IMR-90 (cell line): ENCODE results near the gene SCN4A. TPM values are rescaled to one million over a fixed set of nuclear protein-coding genes. Genes with fewer than 3 reads are reported as not detected.
"Not testable (repeated sequence)": the region's sequence is repeated elsewhere in the genome, so short reads cannot be mapped to it uniquely, and the experiment has no call there.

Experiments
- ATAC-seq: fragments of 200-7000 bp; cut with Tn5 transposase; 2 replicates; pipeline ENCODE4 v1.9.1; 2020; ENCODE audit warnings: low read depth, mild to moderate bottlenecking, moderate library complexity
- BruUV-seq: library from RNA; stranded (reverse); fragments of 400-500 nt; replicated peaks from 2 replicates; lab custom pipeline; 2021; lab: Mats Ljungman, UMichigan
- CTCF ChIA-PET: fragments of 300-600 bp; formaldehyde crosslinking; extraction: SDS; loops from one replicate; lab custom pipeline; 2021; ENCODE audit warnings: antibody characterized with exemption; lab: Yijun Ruan, JAX
- POLR2A ChIA-PET: fragments of 300-600 bp; sonication (Branson Sonifier 250); formaldehyde crosslinking; loops from one replicate; lab custom pipeline; 2022; ENCODE audit warnings: antibody characterized with exemption; ENCODE audit not compliant: unreplicated experiment; lab: Charles Lee
- DNase-seq: peaks from one replicate; pipeline ENCODE4 v3.0.0; 2013
- H2AFZ ChIP-seq: replicated peaks from 2 replicates; pipeline ENCODE3; 2013; ENCODE audit warnings: low read length, mild to moderate bottlenecking; ENCODE audit not compliant: poor library complexity
- H2AK5ac ChIP-seq: 2 replicates; pipeline ENCODE4 v1.6.1; 2013; ENCODE audit warnings: low read depth, low read length, inconsistent platforms
- H2AK9ac ChIP-seq: replicated peaks from 2 replicates; pipeline ENCODE3; 2013; ENCODE audit warnings: mild to moderate bottlenecking, low read depth, low read length, moderate library complexity; ENCODE audit not compliant: poor library complexity
- H2BK120ac ChIP-seq: 2 replicates; pipeline ENCODE4 v1.6.1; 2013; ENCODE audit warnings: low read depth, low read length, inconsistent platforms
- H2BK15ac ChIP-seq: 3 replicates; pipeline ENCODE4 v1.6.1; 2013; ENCODE audit warnings: low read depth, low read length, inconsistent platforms
- H2BK20ac ChIP-seq: 2 replicates; pipeline ENCODE4 v1.6.1; 2013; ENCODE audit warnings: low read depth, mild to moderate bottlenecking, inconsistent platforms, low read length, moderate library complexity
- H2BK5ac ChIP-seq: 2 replicates; pipeline ENCODE4 v1.6.1; 2013; ENCODE audit warnings: mild to moderate bottlenecking, low read depth, low read length, inconsistent platforms; ENCODE audit not compliant: poor library complexity, severe bottlenecking
- H3K14ac ChIP-seq: replicated peaks from 2 replicates; pipeline ENCODE4 v1.6.1; 2013; ENCODE audit warnings: low read depth, low read length, inconsistent platforms
- H3K18ac ChIP-seq: 2 replicates; pipeline ENCODE4 v1.6.1; 2013; ENCODE audit warnings: low read depth, low read length, control low read depth
- H3K23ac ChIP-seq: 2 replicates; pipeline ENCODE4 v1.6.1; 2013; ENCODE audit warnings: low read depth, low read length, inconsistent platforms
- H3K27ac ChIP-seq: 2 replicates; pipeline ENCODE4 v1.5.1; 2013; ENCODE audit warnings: mild to moderate bottlenecking, control low read depth, low read length; ENCODE audit not compliant: insufficient read depth
- H3K27me3 ChIP-seq: 2 replicates; pipeline ENCODE4 v1.6.1; 2013; ENCODE audit warnings: low read length; ENCODE audit not compliant: control insufficient read depth, insufficient read depth
- H3K36me3 ChIP-seq: 2 replicates; pipeline ENCODE4 v1.6.1; 2013; ENCODE audit warnings: low read length, mixed read lengths; ENCODE audit not compliant: control insufficient read depth, insufficient read depth
- H3K4ac ChIP-seq: 2 replicates; pipeline ENCODE4 v1.6.1; 2013; ENCODE audit warnings: low read depth, low read length, inconsistent platforms
- H3K4me1 ChIP-seq: 2 replicates; pipeline ENCODE4 v1.6.1; 2013; ENCODE audit warnings: low read length, mixed read lengths; ENCODE audit not compliant: control insufficient read depth, insufficient read depth
- H3K4me2 ChIP-seq: 2 replicates; pipeline ENCODE4 v1.6.1; 2013; ENCODE audit warnings: low read depth, mild to moderate bottlenecking, control low read depth, low read length, moderate library complexity
- H3K4me3 ChIP-seq: 2 replicates; pipeline ENCODE4 v1.5.1; 2013; ENCODE audit warnings: low read depth, mild to moderate bottlenecking, control low read depth, low read length, moderate library complexity; ENCODE audit not compliant: insufficient read depth
- H3K56ac ChIP-seq: 2 replicates; pipeline ENCODE4 v1.6.1; 2013; ENCODE audit warnings: low read length, inconsistent platforms; ENCODE audit not compliant: insufficient read depth; ENCODE audit errors: extremely low read depth
- H3K79me1 ChIP-seq, 2 experiments: 2 replicates each; pipeline ENCODE4 v1.6.1; 2013; ENCODE audit warnings: low read length in 2 of 2, inconsistent platforms in 1 of 2, low read depth in 1 of 2
- H3K9ac ChIP-seq: 2 replicates; pipeline ENCODE4 v1.6.1; 2013; ENCODE audit warnings: low read depth, low read length, control low read depth
- H3K9me1 ChIP-seq: 2 replicates; pipeline ENCODE4 v1.6.1; 2013; ENCODE audit warnings: low read length, inconsistent platforms; ENCODE audit not compliant: insufficient read depth
- H3K9me3 ChIP-seq: 2 replicates; pipeline ENCODE4 v1.6.1; 2013; ENCODE audit warnings: low read length; ENCODE audit not compliant: control insufficient read depth, insufficient read depth
- H4K20me1 ChIP-seq: 2 replicates; pipeline ENCODE4 v1.6.1; 2013; ENCODE audit warnings: low read length, inconsistent platforms; ENCODE audit not compliant: insufficient read depth
- H4K5ac ChIP-seq: 2 replicates; pipeline ENCODE4 v1.6.1; 2013; ENCODE audit warnings: mild to moderate bottlenecking, low read depth, low read length, control low read depth
- H4K8ac ChIP-seq, 2 experiments: 2 replicates each; pipeline ENCODE4 v1.6.1; 2013; ENCODE audit warnings: low read depth in 2 of 2, low read length in 2 of 2, control low read depth in 1 of 2, inconsistent platforms in 1 of 2
- H4K91ac ChIP-seq: 2 replicates; pipeline ENCODE4 v1.6.1; 2013; ENCODE audit warnings: low read depth, low read length, inconsistent platforms; ENCODE audit not compliant: insufficient read depth
- WGBS, 2 experiments: methylation state at CpG; one replicate each; pipeline versions ENCODE4 v1.1.5 to v1.1.7; 2013; ENCODE audit warnings: missing lambda C conversion rate in 2 of 2; ENCODE audit not compliant: insufficient read length in 1 of 2; ENCODE audit errors: extremely low coverage in 2 of 2; 5-methylcytosine and 5-hydroxymethylcytosine counted together
- dilution Hi-C: fragments of 300-500 bp; cut with HindIII; formaldehyde crosslinking; loops from one replicate; pipeline ENCODE4 v1.14.3; 2018; ENCODE audit warnings: low sequenced_read_pairs; ENCODE audit not compliant: unreplicated experiment
- in situ Hi-C: fragments of 300-500 bp; cut with MboI; formaldehyde crosslinking; loops from 3 replicates; pipeline ENCODE4 v1.14.3; 2019; ENCODE audit warnings: low sequenced_read_pairs, inconsistent platforms, mixed read lengths
- intact Hi-C: fragments of 100-400 bp; cut with micrococcal nuclease; formaldehyde crosslinking; loops from 2 replicates; pipeline ENCODE4 v1.10.0; 2022
- polyA plus RNA-seq, 3 experiments: library from polyadenylated mRNA; depleted of rRNA; stranded (reverse); fragments of >200 nt; gene quantifications; 2 replicates each; pipeline ENCODE4 v1.2.3, GENCODE V29; 2012; ENCODE audit warnings: low replicate concordance in 1 of 3
- total RNA-seq: library from RNA; depleted of rRNA; stranded (reverse); fragments of >200 nt; gene quantifications from 2 replicates; pipeline ENCODE4 v1.2.3, GENCODE V29; 2012

The SCN4A gene
- total and polyA plus RNA-seq, 2 of the 4 experiments (the other 2 are of a cell fraction): not detected

DNA sequence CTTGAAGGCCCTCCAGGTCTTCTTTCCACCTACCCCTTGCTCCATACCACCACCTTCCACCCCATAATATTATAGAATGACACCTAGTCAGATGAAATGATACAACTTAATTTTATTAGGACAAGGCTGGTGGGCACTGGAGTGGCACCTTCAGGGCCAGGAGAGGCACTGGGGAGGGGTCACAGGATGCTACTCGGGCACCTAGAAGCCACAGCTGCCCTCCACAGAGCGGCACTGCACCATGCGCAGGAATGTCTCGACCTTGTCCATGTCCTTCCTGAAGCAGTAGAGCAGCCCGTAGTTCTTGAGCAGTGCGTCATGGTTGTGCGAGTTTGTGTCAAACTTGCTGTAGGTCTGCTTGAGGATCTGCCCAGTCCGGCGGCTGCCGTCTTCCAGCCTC is 77.9 kb downstream of the SCN4A start:
- H2BK5ac ChIP-seq, H2BK120ac ChIP-seq, H3K9me3 ChIP-seq, DNase-seq, POLR2A ChIA-PET, H3K18ac ChIP-seq, H4K8ac ChIP-seq, H2BK20ac ChIP-seq, intact Hi-C loops, in situ Hi-C loops, H3K14ac ChIP-seq, H4K91ac ChIP-seq, H3K4me1 ChIP-seq, H3K4me2 ChIP-seq, H2AK9ac ChIP-seq, H3K27ac ChIP-seq, H4K5ac ChIP-seq, H3K36me3 ChIP-seq, BruUV-seq, ATAC-seq, H3K79me1 ChIP-seq, H2BK15ac ChIP-seq, H4K20me1 ChIP-seq, CTCF ChIA-PET, H2AFZ ChIP-seq, H3K23ac ChIP-seq, H3K9me1 ChIP-seq, H3K9ac ChIP-seq, dilution Hi-C loops, H3K56ac ChIP-seq, H3K4ac ChIP-seq, H3K4me3 ChIP-seq, H2AK5ac ChIP-seq: not testable (repeated sequence)
- peaks cover 17% of the 10 kb centered on the region for H3K27me3 ChIP-seq
- WGBS, 2 experiments: no CpG with 5 or more reads among the region's 10 CpGs

DNA sequence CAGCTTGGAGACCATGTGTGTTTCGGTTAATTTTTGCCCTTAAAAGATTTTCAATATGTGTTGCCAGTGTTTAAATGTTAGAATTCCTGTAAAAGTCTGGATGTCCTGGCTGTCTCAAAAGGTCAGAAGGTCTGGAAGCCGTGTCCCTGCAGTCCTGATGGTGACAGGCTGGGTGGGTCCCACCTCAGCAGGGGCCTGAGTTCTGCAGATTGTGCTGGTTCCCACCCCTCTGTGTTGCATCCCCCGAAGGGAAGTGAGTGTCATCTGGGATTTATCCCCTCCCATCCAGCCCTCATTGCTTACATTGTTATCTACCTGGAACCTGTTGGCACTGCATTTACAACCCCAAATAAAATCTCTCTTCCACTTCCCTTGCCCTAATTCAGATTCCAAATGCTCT is 78.7 kb downstream of the SCN4A start:
- H3K56ac ChIP-seq, H2BK20ac ChIP-seq, H4K5ac ChIP-seq, H4K91ac ChIP-seq, in situ Hi-C loops, H3K9me3 ChIP-seq, H3K9ac ChIP-seq, H2BK5ac ChIP-seq, H3K9me1 ChIP-seq, H3K18ac ChIP-seq, H3K4me1 ChIP-seq, BruUV-seq, H3K36me3 ChIP-seq, H4K8ac ChIP-seq, H2AK9ac ChIP-seq, H3K4ac ChIP-seq, H3K4me2 ChIP-seq, H3K4me3 ChIP-seq, DNase-seq, H3K79me1 ChIP-seq, H2BK15ac ChIP-seq, H2BK120ac ChIP-seq, H2AK5ac ChIP-seq, ATAC-seq, H2AFZ ChIP-seq, H3K23ac ChIP-seq, H3K14ac ChIP-seq, dilution Hi-C loops, H4K20me1 ChIP-seq, CTCF ChIA-PET, intact Hi-C loops, H3K27ac ChIP-seq, POLR2A ChIA-PET: not testable (repeated sequence)
- no CpG with 5 or more reads among the region's 3 CpGs for WGBS, 2 experiments
- H3K27me3 ChIP-seq: peaks cover 15% of the 10 kb centered on the region
